Activated CD4-positive, alpha-beta T cell treated with anti-CD3 and anti-CD28 coated beads, Interleukin-2, amount 50 U/mL, for 4 hours (primary cell): ENCODE results near the gene R3HDM4.
"Not testable (repeated sequence)": the region's sequence is repeated elsewhere in the genome, so short reads cannot be mapped to it uniquely, and the experiment has no call there.

Experiments
- DNase-seq, 2 experiments: peaks; one replicate each; pipeline ENCODE4 v3.0.0-alpha.2; 2020

Gene R3HDM4

GRCh38 chr19:890831-891230 lies 22.2 kb downstream of the R3HDM4 start:
- DNase-seq: no peak

GRCh38 chr19:889662-890295 lies 23.2 kb downstream of the R3HDM4 start:
- DNase-seq: no peak

- DNase-seq: peak; percentile 30 to 41
These were observed 24.2 kb downstream of the R3HDM4 start for GRCh38 chr19:888581-889385.

GRCh38 chr19:887599-887998 lies 25.4 kb downstream of the R3HDM4 start:
- DNase-seq: no peak

- DNase-seq: no peak
These were observed 25.9 kb downstream of the R3HDM4 start for GRCh38 chr19:887072-887471.

GRCh38 chr19:885536-886224 lies 27.3 kb downstream of the R3HDM4 start:
- no peak for DNase-seq

GRCh38 chr19:884420-885211 lies 28.4 kb downstream of the R3HDM4 start:
- DNase-seq: no peak

GRCh38 chr19:883661-884211 lies 29.3 kb downstream of the R3HDM4 start:
- no peak for DNase-seq

GRCh38 chr19:882871-883497 lies 30.0 kb downstream of the R3HDM4 start:
- no peak for DNase-seq

- no peak for DNase-seq
These were observed 31.5 kb downstream of the R3HDM4 start for GRCh38 chr19:881385-882071.

GRCh38 chr19:879711-880438 lies 33.1 kb downstream of the R3HDM4 start:
- no peak for DNase-seq

- DNase-seq: not testable (repeated sequence)
These were observed 34.1 kb downstream of the R3HDM4 start for GRCh38 chr19:878751-879561.

- DNase-seq: not testable (repeated sequence)
These were observed 34.9 kb downstream of the R3HDM4 start for GRCh38 chr19:877992-878660.

GRCh38 chr19:876780-877314 lies 36.2 kb downstream of the R3HDM4 start:
- DNase-seq: no peak

- no peak for DNase-seq
These were observed 36.9 kb downstream of the R3HDM4 start for GRCh38 chr19:876089-876488.

GRCh38 chr19:875265-875879 lies 37.6 kb downstream of the R3HDM4 start:
- no peak for DNase-seq

GRCh38 chr19:873561-874041 lies 39.4 kb downstream of the R3HDM4 start:
- DNase-seq: no peak

- peak; percentile 49 to 58 for DNase-seq
These were observed 39.9 kb downstream of the R3HDM4 start for GRCh38 chr19:873084-873483.
